Endothelial cell (in vitro differentiated cells): ENCODE measurements around the gene TMEM106B. TPM values are rescaled to one million over a fixed set of nuclear protein-coding genes. Genes with fewer than 3 reads are reported as not detected.

Source experiments
- DNase-seq: peaks from one replicate; pipeline ENCODE4 v3.0.0; 2021; ENCODE audit warnings: low spot score
- H3K27ac Mint-ChIP-seq: one replicate; pipeline ENCODE4 v1.8.0; 2021; ENCODE audit warnings: mixed read lengths, inconsistent platforms; ENCODE audit not compliant: unreplicated experiment
- H3K27me3 Mint-ChIP-seq: one replicate; pipeline ENCODE4 v1.8.0; 2021; ENCODE audit warnings: mild to moderate bottlenecking, moderate library complexity, mixed read lengths, inconsistent platforms; ENCODE audit not compliant: unreplicated experiment
- H3K36me3 Mint-ChIP-seq: one replicate; pipeline ENCODE4 v1.8.0; 2021; ENCODE audit warnings: mild to moderate bottlenecking, low read depth, mixed read lengths, inconsistent platforms; ENCODE audit not compliant: unreplicated experiment
- H3K4me1 Mint-ChIP-seq: one replicate; pipeline ENCODE4 v1.8.0; 2021; ENCODE audit warnings: mild to moderate bottlenecking, mixed read lengths, inconsistent platforms; ENCODE audit not compliant: unreplicated experiment
- H3K4me3 Mint-ChIP-seq: one replicate; pipeline ENCODE4 v1.8.0; 2021; ENCODE audit warnings: mild to moderate bottlenecking, mixed read lengths, inconsistent platforms; ENCODE audit not compliant: unreplicated experiment
- H3K9me3 Mint-ChIP-seq: one replicate; pipeline ENCODE4 v1.8.0; 2021; ENCODE audit warnings: mixed read lengths, inconsistent platforms; ENCODE audit not compliant: unreplicated experiment
- total RNA-seq: library from RNA; stranded (reverse); fragmentation: NEBNext Ultra II Directional; extraction: Animal tissue kit (Norgen Biotek cat#: 25700); gene quantifications from one replicate; pipeline ENCODE4 v1.2.1, GENCODE V29; 2021; ENCODE audit not compliant: unreplicated experiment
- TF ChIP-seq, protein P1 (sequence below): fragments of 200-600 bp; sonication (generic); IDR thresholded peaks from one replicate; pipeline ENCODE4 v1.5.0; 2021; ENCODE audit warnings: antibody characterized with exemption; ENCODE audit not compliant: unreplicated experiment

Gene TMEM106B
- total RNA-seq, 1 donor from 2014 or later = 23.2 TPM

DNA sequence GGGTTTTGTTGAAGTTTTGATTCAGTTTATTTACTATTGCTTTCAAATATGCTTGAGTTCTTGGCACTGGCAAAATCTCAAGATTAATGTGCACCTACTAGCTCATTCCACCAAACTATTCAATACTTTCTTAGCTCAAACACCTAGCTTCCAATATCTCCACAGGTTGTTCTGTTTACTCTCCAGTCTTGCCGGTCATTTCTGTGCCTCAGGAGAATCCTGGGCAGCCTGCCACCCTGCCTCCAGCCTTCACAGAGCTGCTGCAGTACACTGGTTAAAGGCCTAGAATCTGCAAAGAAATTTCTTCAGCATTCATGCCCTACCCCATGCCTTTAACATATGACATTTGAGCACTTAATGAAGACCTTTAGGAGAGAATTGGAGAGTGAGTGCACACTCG lies 4.0 kb upstream of the TMEM106B start:
- DNase-seq = no peak
- H3K9me3 Mint-ChIP-seq = no peaks in the 10 kb centered on the region
- TF ChIP-seq, protein P1, sequence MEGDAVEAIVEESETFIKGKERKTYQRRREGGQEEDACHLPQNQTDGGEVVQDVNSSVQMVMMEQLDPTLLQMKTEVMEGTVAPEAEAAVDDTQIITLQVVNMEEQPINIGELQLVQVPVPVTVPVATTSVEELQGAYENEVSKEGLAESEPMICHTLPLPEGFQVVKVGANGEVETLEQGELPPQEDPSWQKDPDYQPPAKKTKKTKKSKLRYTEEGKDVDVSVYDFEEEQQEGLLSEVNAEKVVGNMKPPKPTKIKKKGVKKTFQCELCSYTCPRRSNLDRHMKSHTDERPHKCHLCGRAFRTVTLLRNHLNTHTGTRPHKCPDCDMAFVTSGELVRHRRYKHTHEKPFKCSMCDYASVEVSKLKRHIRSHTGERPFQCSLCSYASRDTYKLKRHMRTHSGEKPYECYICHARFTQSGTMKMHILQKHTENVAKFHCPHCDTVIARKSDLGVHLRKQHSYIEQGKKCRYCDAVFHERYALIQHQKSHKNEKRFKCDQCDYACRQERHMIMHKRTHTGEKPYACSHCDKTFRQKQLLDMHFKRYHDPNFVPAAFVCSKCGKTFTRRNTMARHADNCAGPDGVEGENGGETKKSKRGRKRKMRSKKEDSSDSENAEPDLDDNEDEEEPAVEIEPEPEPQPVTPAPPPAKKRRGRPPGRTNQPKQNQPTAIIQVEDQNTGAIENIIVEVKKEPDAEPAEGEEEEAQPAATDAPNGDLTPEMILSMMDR = no peak
- H3K27me3 Mint-ChIP-seq = peaks cover 3% of the 10 kb centered on the region
- H3K36me3 Mint-ChIP-seq = no peaks in the 10 kb centered on the region
- peaks cover 12% of the 10 kb centered on the region for H3K4me1 Mint-ChIP-seq
- H3K27ac Mint-ChIP-seq = no peak overlapping the region
- H3K4me3 Mint-ChIP-seq = no peak overlapping the region

DNA sequence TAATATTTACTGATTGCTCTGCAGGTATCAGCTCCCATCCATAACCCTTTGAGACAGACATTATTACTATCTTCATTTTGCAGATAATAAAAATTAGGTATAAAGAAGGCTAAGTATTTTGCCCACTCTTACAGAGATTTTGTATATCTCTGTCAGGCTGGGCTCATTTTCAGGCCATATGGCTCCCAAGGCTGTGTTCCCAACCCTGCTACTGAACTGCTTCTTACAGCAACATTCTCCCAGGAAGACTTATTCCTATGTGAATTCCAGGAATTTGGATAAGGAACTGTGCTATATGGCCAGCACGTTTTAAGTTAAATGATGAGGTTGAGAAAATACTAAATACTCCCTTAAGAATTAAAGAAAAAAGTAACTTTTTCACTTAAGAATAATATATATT lies 1.9 kb upstream of the TMEM106B start:
- H3K4me1 Mint-ChIP-seq = peaks cover 15% of the 10 kb centered on the region
- H3K36me3 Mint-ChIP-seq = no peaks in the 10 kb centered on the region
- no peak overlapping the region for H3K27ac Mint-ChIP-seq
- H3K4me3 Mint-ChIP-seq = no peak overlapping the region
- peaks cover 3% of the 10 kb centered on the region for H3K27me3 Mint-ChIP-seq
- no peaks in the 10 kb centered on the region for H3K9me3 Mint-ChIP-seq
- no peak for DNase-seq
- TF ChIP-seq, protein P1 = no peak

DNA sequence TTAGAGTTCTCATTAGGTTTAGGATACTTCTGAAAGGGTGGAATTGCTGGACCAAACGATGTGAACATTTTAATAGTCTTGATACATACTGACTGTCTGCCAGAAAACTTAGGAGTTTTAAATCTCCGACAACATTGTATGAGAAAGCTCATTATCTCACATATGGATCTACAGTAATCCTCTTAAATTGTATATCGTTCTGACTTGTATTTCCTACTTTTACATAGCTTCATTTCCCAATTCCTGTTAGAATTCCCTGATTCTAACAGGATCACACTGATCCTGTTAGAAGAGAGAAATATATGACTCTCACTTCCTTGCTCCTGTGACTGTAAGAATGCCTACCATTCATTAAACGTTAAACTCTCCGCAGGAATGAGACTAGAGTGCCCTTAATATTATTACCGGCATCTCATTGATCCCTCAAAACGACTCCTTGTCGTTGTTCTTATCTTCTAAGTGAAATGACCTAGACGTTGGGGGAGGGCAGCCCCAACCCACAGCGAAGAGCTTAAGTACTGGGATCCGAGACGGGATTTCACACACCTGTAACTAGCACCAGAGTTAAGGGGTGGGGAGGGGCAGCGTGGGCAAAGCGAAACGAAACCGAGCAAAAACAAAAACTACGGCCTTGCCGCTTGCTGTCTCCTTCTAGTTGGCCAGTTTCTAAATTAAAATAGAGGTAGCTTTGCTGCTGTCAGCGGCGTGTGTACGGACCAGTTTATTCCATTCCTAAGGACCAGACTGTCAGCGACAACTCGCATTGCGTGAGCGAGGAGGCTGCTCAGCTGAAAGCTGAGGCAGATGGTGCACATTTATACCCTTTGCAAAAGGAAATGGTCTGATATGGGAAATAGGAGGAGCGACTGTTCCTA lies 678 bp upstream of the TMEM106B start:
- TF ChIP-seq, protein P1 = no peak
- Mint-ChIP-seq H3K27ac (peak overlapping the region; percentile 64), H3K4me3 (peak overlapping the region; percentile 91), H3K4me1 (peaks cover 21% of the 10 kb centered on the region), H3K36me3 (no peaks in the 10 kb centered on the region), H3K9me3 (no peaks in the 10 kb centered on the region), H3K27me3 (peaks cover 5% of the 10 kb centered on the region)
- no peak for DNase-seq

DNA sequence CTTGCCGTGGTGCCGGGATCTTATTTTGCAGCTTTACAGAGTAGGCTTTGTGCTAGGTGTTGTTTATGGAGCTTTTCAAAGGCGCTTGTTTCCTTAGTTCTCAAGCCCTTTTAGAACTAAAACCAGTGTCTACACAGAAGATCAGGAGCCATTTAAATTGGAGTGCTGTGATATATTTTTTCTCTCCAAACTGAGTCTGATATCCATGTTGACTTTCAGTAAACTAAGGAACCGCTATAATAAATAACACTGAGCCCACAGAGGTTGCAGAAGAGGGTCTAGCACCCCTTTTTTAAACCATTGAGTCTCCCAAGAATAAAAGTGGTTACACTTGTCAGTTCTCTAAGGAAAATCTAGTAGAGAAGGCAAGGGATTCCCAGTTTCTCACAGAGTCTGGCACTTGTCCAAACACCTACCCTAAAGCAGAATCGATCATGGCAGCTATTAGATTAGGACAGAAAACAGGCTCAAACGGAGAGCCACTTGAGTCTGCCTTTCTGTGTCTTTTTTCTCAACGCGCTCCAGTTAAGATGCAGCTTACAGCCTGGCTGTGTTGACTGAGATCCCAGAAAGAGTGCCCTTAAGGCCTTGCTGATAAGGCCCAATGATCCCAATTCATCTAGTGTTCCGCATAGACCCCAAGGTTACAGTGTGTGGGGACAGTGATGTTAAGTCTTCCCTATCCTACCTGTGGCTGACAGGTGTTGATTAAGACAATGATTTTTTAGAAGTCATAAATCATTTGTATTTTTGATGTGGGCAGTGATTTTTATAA lies 804 bp downstream of the TMEM106B start:
- DNase-seq = no peak
- H3K4me1 Mint-ChIP-seq = peaks cover 21% of the 10 kb centered on the region

More for the DNA sequence above, 804 bp downstream of the TMEM106B start:
- Mint-ChIP-seq H3K4me3 (peak overlapping the region; percentile 97), H3K27ac (peak overlapping the region; percentile 97), H3K9me3 (no peaks in the 10 kb centered on the region), H3K27me3 (peaks cover 5% of the 10 kb centered on the region), H3K36me3 (peaks cover 5% of the 10 kb centered on the region)
- TF ChIP-seq, protein P1 = no peak
